ENCODE data around the gene SIX5. TPM values are rescaled to one million over a fixed set of nuclear protein-coding genes. Genes with fewer than 3 reads are reported as not detected.

SIX5 gene
- total RNA-seq, 4 donors from 2014 or later, result 10.5 to 14.7 (median 14.3) TPM

GRCh38 chr19:45747513-45747912, 21.5 kb downstream of the SIX5 start:
- no peak for DNase-seq (ENCODE audit: low spot score in 2 of 2)
- Histone ChIP-seq H3K9me3 (no peaks in the 10 kb centered on the region), H3K4me1 (no peaks in the 10 kb centered on the region), H3K27me3 (no peaks in the 10 kb centered on the region), H3K27ac (no peak overlapping the region), H3K36me3 (no peaks in the 10 kb centered on the region), H3K4me3 (no peak overlapping the region)
- TF ChIP-seq POLR2A (IDR thresholded peaks at IDR 0.05) (no peak), EP300 (IDR thresholded peaks at IDR 0.05) (no peak), POLR2AphosphoS5 (IDR thresholded peaks at IDR 0.05) (no peak), CTCF (IDR thresholded peaks at IDR 0.05) (no peak)
- WGBS, result 74% methylated on average over 5 of the region's 5 CpGs

GRCh38 chr19:45746866-45747265, 22.2 kb downstream of the SIX5 start:
- TF ChIP-seq CTCF (IDR thresholded peaks at IDR 0.05), result no peak
- no peak for TF ChIP-seq EP300 (IDR thresholded peaks at IDR 0.05)
- WGBS, result 69% methylated on average over 5 of the region's 5 CpGs
- H3K27ac ChIP-seq, result no peak overlapping the region
- no peak for DNase-seq (ENCODE audit: low spot score in 2 of 2)
- H3K4me3 ChIP-seq, result no peak overlapping the region
- H3K4me1 ChIP-seq, result no peaks in the 10 kb centered on the region
- H3K9me3 ChIP-seq, result no peaks in the 10 kb centered on the region
- no peaks in the 10 kb centered on the region for H3K27me3 ChIP-seq
- no peaks in the 10 kb centered on the region for H3K36me3 ChIP-seq

GRCh38 chr19:45745606-45746005, 23.4 kb downstream of the SIX5 start:
- WGBS, result 82% methylated on average over 6 of the region's 6 CpGs

GRCh38 chr19:45742969-45743368, 26.1 kb downstream of the SIX5 start:
- DNase-seq (ENCODE audit: low spot score in 2 of 2), result no peak
- Histone ChIP-seq H3K27me3 (no peaks in the 10 kb centered on the region), H3K4me1 (no peaks in the 10 kb centered on the region), H3K36me3 (no peaks in the 10 kb centered on the region), H3K4me3 (no peak overlapping the region), H3K9me3 (no peaks in the 10 kb centered on the region), H3K27ac (no peak overlapping the region)
- TF ChIP-seq EP300 (IDR thresholded peaks at IDR 0.05) (no peak), POLR2A (IDR thresholded peaks at IDR 0.05) (no peak), POLR2AphosphoS5 (IDR thresholded peaks at IDR 0.05) (no peak)
- WGBS, result 76% methylated on average over 4 of the region's 4 CpGs

More at GRCh38 chr19:45745606-45746005, 23.4 kb downstream of the SIX5 start:
- H3K4me1 ChIP-seq, result no peaks in the 10 kb centered on the region
- no peaks in the 10 kb centered on the region for H3K9me3 ChIP-seq
- no peak overlapping the region for H3K4me3 ChIP-seq
- DNase-seq (ENCODE audit: low spot score in 2 of 2), result no peak
- H3K36me3 ChIP-seq, result no peaks in the 10 kb centered on the region
- no peak overlapping the region for H3K27ac ChIP-seq
- TF ChIP-seq POLR2AphosphoS5 (IDR thresholded peaks at IDR 0.05) (no peak), CTCF (IDR thresholded peaks at IDR 0.05) (no peak), POLR2A (IDR thresholded peaks at IDR 0.05) (no peak), EP300 (IDR thresholded peaks at IDR 0.05) (no peak)
- no peaks in the 10 kb centered on the region for H3K27me3 ChIP-seq

GRCh38 chr19:45739498-45740439, 29.3 kb downstream of the SIX5 start:
- Histone ChIP-seq H3K36me3 (no peaks in the 10 kb centered on the region), H3K4me3 (no peak overlapping the region), H3K27me3 (no peaks in the 10 kb centered on the region), H3K27ac (no peak overlapping the region), H3K4me1 (no peaks in the 10 kb centered on the region), H3K9me3 (no peaks in the 10 kb centered on the region)
- TF ChIP-seq POLR2AphosphoS5 (IDR thresholded peaks at IDR 0.05), result no peak
- TF ChIP-seq CTCF (IDR thresholded peaks at IDR 0.05), result no peak
- TF ChIP-seq POLR2A (IDR thresholded peaks at IDR 0.05), result no peak
- TF ChIP-seq EP300 (IDR thresholded peaks at IDR 0.05), result no peak
- DNase-seq (ENCODE audit: low spot score in 2 of 2), result no peak
- 79% methylated on average over 10 of the region's 10 CpGs for WGBS

Measured in suprapubic skin (tissue), 4 donors.